Transverse colon (tissue), 3 donors: ENCODE results near the gene MAPK8IP2.
"Not testable (repeated sequence)": the region's sequence is repeated elsewhere in the genome, so short reads cannot be mapped to it uniquely, and the experiment has no call there.

Source experiments
- EP300 ChIP-seq: sonication (generic); formaldehyde crosslinking; IDR thresholded peaks from one replicate; pipeline ENCODE4 v1.6.1; 2017; ENCODE audit warnings: antibody characterized with exemption, low read depth
- TF ChIP-seq, protein P1 (sequence below), 5 experiments: fragments of 200-600 bp in 3 of 5; fragments of 450-650 bp in 2 of 5; sonication (generic) in 3 of 5; IDR thresholded peaks; 1 replicate in 2 of 5; 2 replicates in 3 of 5; pipeline ENCODE4 v1.5.1; 2016 to 2017; ENCODE audit warnings: antibody characterized with exemption in 5 of 5, inconsistent platforms in 3 of 5, mild to moderate bottlenecking in 2 of 5, moderate library complexity in 1 of 5

DNA sequence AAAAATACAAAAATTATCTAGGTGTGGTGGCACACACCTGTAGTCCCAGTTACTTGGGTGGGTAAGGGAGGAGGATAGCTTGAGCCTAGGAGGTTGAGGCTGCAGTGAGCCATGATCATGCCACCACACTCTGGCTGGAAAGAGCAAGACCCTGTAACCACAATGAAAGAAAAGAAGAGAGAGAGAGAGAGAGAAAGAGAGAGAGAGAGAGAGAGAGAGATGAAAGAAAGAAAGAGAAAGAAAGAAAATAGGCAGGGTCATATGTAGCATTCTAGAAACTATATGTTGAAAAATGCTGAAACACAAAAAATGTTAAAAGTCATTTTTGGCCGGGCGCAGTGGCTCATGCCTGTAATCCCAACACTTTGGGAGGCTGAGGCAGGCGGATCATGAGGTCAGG, 13.7 kb downstream of the MAPK8IP2 start:
- TF ChIP-seq, protein P1, sequence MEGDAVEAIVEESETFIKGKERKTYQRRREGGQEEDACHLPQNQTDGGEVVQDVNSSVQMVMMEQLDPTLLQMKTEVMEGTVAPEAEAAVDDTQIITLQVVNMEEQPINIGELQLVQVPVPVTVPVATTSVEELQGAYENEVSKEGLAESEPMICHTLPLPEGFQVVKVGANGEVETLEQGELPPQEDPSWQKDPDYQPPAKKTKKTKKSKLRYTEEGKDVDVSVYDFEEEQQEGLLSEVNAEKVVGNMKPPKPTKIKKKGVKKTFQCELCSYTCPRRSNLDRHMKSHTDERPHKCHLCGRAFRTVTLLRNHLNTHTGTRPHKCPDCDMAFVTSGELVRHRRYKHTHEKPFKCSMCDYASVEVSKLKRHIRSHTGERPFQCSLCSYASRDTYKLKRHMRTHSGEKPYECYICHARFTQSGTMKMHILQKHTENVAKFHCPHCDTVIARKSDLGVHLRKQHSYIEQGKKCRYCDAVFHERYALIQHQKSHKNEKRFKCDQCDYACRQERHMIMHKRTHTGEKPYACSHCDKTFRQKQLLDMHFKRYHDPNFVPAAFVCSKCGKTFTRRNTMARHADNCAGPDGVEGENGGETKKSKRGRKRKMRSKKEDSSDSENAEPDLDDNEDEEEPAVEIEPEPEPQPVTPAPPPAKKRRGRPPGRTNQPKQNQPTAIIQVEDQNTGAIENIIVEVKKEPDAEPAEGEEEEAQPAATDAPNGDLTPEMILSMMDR (IDR thresholded peaks at IDR 0.05) = not testable (repeated sequence)
- TF ChIP-seq EP300 = not testable (repeated sequence)
